ENCODE measurements around the gene HINFP.

HINFP gene

GRCh38 chr11:119089319-119089718 is 32.1 kb upstream of the HINFP start:
- Histone ChIP-seq H3K4me1 (ENCODE audit: control insufficient read depth, insufficient read depth, low read length) (peaks cover 19% of the 10 kb centered on the region), H3K36me3 (ENCODE audit: control insufficient read depth, insufficient read depth, low read length) (peaks cover 52% of the 10 kb centered on the region), H3K27ac (ENCODE audit: low read depth, low read length) (no peak overlapping the region), H3K4me3 (ENCODE audit: low read depth, low read length) (no peak overlapping the region), H3K9ac (ENCODE audit: low read length) (no peak overlapping the region), H3K27me3 (ENCODE audit: control insufficient read depth, insufficient read depth, low read length) (no peaks in the 10 kb centered on the region), H3K9me3 (ENCODE audit: control insufficient read depth, insufficient read depth, low read depth, low read length) (no peaks in the 10 kb centered on the region)

GRCh38 chr11:119091178-119091577 is 30.2 kb upstream of the HINFP start:
- peaks cover 14% of the 10 kb centered on the region for H3K4me1 ChIP-seq (ENCODE audit: control insufficient read depth, insufficient read depth, low read length)
- H3K9ac ChIP-seq (ENCODE audit: low read length) = no peak overlapping the region
- no peak overlapping the region for H3K27ac ChIP-seq (ENCODE audit: low read depth, low read length)
- peaks cover 52% of the 10 kb centered on the region for H3K36me3 ChIP-seq (ENCODE audit: control insufficient read depth, insufficient read depth, low read length)
- no peak overlapping the region for H3K4me3 ChIP-seq (ENCODE audit: low read depth, low read length)
- H3K27me3 ChIP-seq (ENCODE audit: control insufficient read depth, insufficient read depth, low read length) = no peaks in the 10 kb centered on the region
- no peaks in the 10 kb centered on the region for H3K9me3 ChIP-seq (ENCODE audit: control insufficient read depth, insufficient read depth, low read depth, low read length)

GRCh38 chr11:119091966-119092879 is 29.2 kb upstream of the HINFP start:
- Histone ChIP-seq H3K4me3 (ENCODE audit: low read depth, low read length) (peak overlapping the region; percentile 96), H3K27ac (ENCODE audit: low read depth, low read length) (no peak overlapping the region), H3K9me3 (ENCODE audit: control insufficient read depth, insufficient read depth, low read depth, low read length) (no peaks in the 10 kb centered on the region), H3K4me1 (ENCODE audit: control insufficient read depth, insufficient read depth, low read length) (peaks cover 14% of the 10 kb centered on the region), H3K36me3 (ENCODE audit: control insufficient read depth, insufficient read depth, low read length) (peaks cover 61% of the 10 kb centered on the region), H3K9ac (ENCODE audit: low read length) (no peak overlapping the region), H3K27me3 (ENCODE audit: control insufficient read depth, insufficient read depth, low read length) (no peaks in the 10 kb centered on the region)

GRCh38 chr11:119092880-119093842 is 28.2 kb upstream of the HINFP start:
- peak overlapping the region; percentile 96 for H3K4me3 ChIP-seq (ENCODE audit: low read depth, low read length)
- H3K4me1 ChIP-seq (ENCODE audit: control insufficient read depth, insufficient read depth, low read length) = peaks cover 14% of the 10 kb centered on the region
- no peaks in the 10 kb centered on the region for H3K9me3 ChIP-seq (ENCODE audit: control insufficient read depth, insufficient read depth, low read depth, low read length)
- H3K27ac ChIP-seq (ENCODE audit: low read depth, low read length) = no peak overlapping the region
- H3K36me3 ChIP-seq (ENCODE audit: control insufficient read depth, insufficient read depth, low read length) = peaks cover 70% of the 10 kb centered on the region
- peak overlapping the region; percentile 96 for H3K9ac ChIP-seq (ENCODE audit: low read length)
- no peaks in the 10 kb centered on the region for H3K27me3 ChIP-seq (ENCODE audit: control insufficient read depth, insufficient read depth, low read length)

- Histone ChIP-seq H3K9ac (ENCODE audit: low read length) (peak overlapping the region; percentile 96), H3K9me3 (ENCODE audit: control insufficient read depth, insufficient read depth, low read depth, low read length) (no peaks in the 10 kb centered on the region), H3K4me3 (ENCODE audit: low read depth, low read length) (peak overlapping the region; percentile 96), H3K36me3 (ENCODE audit: control insufficient read depth, insufficient read depth, low read length) (peaks cover 74% of the 10 kb centered on the region), H3K4me1 (ENCODE audit: control insufficient read depth, insufficient read depth, low read length) (peaks cover 14% of the 10 kb centered on the region), H3K27ac (ENCODE audit: low read depth, low read length) (peak overlapping the region; percentile 92), H3K27me3 (ENCODE audit: control insufficient read depth, insufficient read depth, low read length) (no peaks in the 10 kb centered on the region)
Observed at GRCh38 chr11:119093942-119094815, 27.2 kb upstream of the HINFP start.

GRCh38 chr11:119094816-119095065 is 26.6 kb upstream of the HINFP start:
- peaks cover 70% of the 10 kb centered on the region for H3K36me3 ChIP-seq (ENCODE audit: control insufficient read depth, insufficient read depth, low read length)
- peak overlapping the region; percentile 96 for H3K9ac ChIP-seq (ENCODE audit: low read length)
- peak overlapping the region; percentile 96 for H3K4me3 ChIP-seq (ENCODE audit: low read depth, low read length)
- H3K4me1 ChIP-seq (ENCODE audit: control insufficient read depth, insufficient read depth, low read length) = peaks cover 14% of the 10 kb centered on the region
- H3K27me3 ChIP-seq (ENCODE audit: control insufficient read depth, insufficient read depth, low read length) = no peaks in the 10 kb centered on the region
- H3K9me3 ChIP-seq (ENCODE audit: control insufficient read depth, insufficient read depth, low read depth, low read length) = no peaks in the 10 kb centered on the region
- peak overlapping the region; percentile 92 for H3K27ac ChIP-seq (ENCODE audit: low read depth, low read length)

- no peaks in the 10 kb centered on the region for H3K9me3 ChIP-seq (ENCODE audit: control insufficient read depth, insufficient read depth, low read depth, low read length)
- peak overlapping the region; percentile 96 for H3K9ac ChIP-seq (ENCODE audit: low read length)
- peak overlapping the region; percentile 96 for H3K4me3 ChIP-seq (ENCODE audit: low read depth, low read length)
- peaks cover 18% of the 10 kb centered on the region for H3K4me1 ChIP-seq (ENCODE audit: control insufficient read depth, insufficient read depth, low read length)
- H3K36me3 ChIP-seq (ENCODE audit: control insufficient read depth, insufficient read depth, low read length) = peaks cover 66% of the 10 kb centered on the region
- no peaks in the 10 kb centered on the region for H3K27me3 ChIP-seq (ENCODE audit: control insufficient read depth, insufficient read depth, low read length)
- peak overlapping the region; percentile 92 for H3K27ac ChIP-seq (ENCODE audit: low read depth, low read length)
Observed at GRCh38 chr11:119095066-119095880, 26.1 kb upstream of the HINFP start.

GRCh38 chr11:119099711-119100110 is 21.7 kb upstream of the HINFP start:
- Histone ChIP-seq H3K27ac (ENCODE audit: low read depth, low read length) (no peak overlapping the region), H3K4me1 (ENCODE audit: control insufficient read depth, insufficient read depth, low read length) (peaks cover 14% of the 10 kb centered on the region), H3K4me3 (ENCODE audit: low read depth, low read length) (no peak overlapping the region)

GRCh38 chr11:119100246-119100970 is 21.0 kb upstream of the HINFP start:
- Histone ChIP-seq H3K27ac (ENCODE audit: low read depth, low read length) (no peak overlapping the region), H3K27me3 (ENCODE audit: control insufficient read depth, insufficient read depth, low read length) (no peaks in the 10 kb centered on the region), H3K9ac (ENCODE audit: low read length) (peak overlapping the region; percentile 92), H3K4me1 (ENCODE audit: control insufficient read depth, insufficient read depth, low read length) (peaks cover 14% of the 10 kb centered on the region), H3K9me3 (ENCODE audit: control insufficient read depth, insufficient read depth, low read depth, low read length) (no peaks in the 10 kb centered on the region), H3K36me3 (ENCODE audit: control insufficient read depth, insufficient read depth, low read length) (peaks cover 29% of the 10 kb centered on the region), H3K4me3 (ENCODE audit: low read depth, low read length) (peak overlapping the region; percentile 83)

More at GRCh38 chr11:119099711-119100110, 21.7 kb upstream of the HINFP start:
- peaks cover 29% of the 10 kb centered on the region for H3K36me3 ChIP-seq (ENCODE audit: control insufficient read depth, insufficient read depth, low read length)
- H3K9me3 ChIP-seq (ENCODE audit: control insufficient read depth, insufficient read depth, low read depth, low read length) = no peaks in the 10 kb centered on the region
- no peaks in the 10 kb centered on the region for H3K27me3 ChIP-seq (ENCODE audit: control insufficient read depth, insufficient read depth, low read length)
- no peak overlapping the region for H3K9ac ChIP-seq (ENCODE audit: low read length)

All from HUES6 (cell line).